GM18505 (cell line): Measurements from ENCODE around the gene ENDOD1.
A peak's percentile ranks its signal among the peaks of the same experiment; 100 is the strongest.

Experiments
- ATAC-seq: cut with Tn5 transposase; IDR thresholded peaks from one replicate; pipeline ENCODE4 v1.9.1; 2021; ENCODE audit not compliant: unreplicated experiment
- POLR2A ChIP-seq: IDR thresholded peaks from 4 replicates; pipeline ENCODE4 v1.6.1; 2011; ENCODE audit warnings: borderline replicate concordance; ENCODE audit not compliant: insufficient read depth, insufficient read length; ENCODE audit errors: extremely low read depth

ENDOD1 gene

GRCh38 chr11:95067039-95067840 is 22.4 kb upstream of the ENDOD1 start:
- peak; percentile 77 for TF ChIP-seq POLR2A
- peak; percentile 74 for ATAC-seq

DNA sequence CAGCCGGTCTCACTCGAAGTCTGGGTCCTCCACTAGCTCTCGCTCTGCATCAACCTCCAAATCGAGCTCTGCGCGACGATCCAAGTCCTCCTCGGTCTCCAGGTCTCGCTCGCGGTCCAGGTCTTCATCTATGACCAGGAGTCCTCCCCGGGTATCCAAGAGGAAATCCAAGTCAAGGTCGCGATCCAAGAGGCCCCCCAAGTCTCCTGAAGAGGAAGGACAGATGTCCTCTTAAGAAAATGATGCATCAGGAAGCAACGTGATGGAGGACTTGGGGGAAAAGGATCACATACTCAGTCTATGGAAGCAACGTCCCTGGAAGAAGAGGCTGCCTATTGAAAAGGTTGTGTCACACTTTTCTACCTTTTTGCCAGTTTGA is 21.8 kb upstream of the ENDOD1 start:
- TF ChIP-seq POLR2A = no peak
- ATAC-seq = no peak

DNA sequence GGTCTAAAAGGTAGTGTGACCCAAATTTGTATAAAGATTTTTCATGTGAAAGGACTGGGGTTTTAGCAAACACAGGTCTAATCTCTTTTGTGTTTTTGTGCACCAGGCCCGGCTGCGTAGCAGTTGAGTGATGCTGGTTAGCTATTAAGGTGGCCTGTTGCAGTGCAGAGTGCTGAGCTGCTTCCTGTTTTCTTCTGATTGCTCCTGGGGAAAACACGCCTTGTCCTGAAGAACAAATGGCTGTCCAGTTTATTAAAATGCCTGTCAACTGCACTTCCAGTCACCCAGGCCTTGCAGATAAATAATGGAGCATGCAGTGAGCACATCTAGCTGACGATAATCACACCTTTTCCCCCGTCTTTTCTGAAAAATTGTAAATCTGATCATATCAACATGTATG is 21.1 kb upstream of the ENDOD1 start:
- ATAC-seq = peak; percentile 63
- TF ChIP-seq POLR2A = peak; percentile 80

GRCh38 chr11:95070471-95070870 is 19.2 kb upstream of the ENDOD1 start:
- no peak for TF ChIP-seq POLR2A
- no peak for ATAC-seq

DNA sequence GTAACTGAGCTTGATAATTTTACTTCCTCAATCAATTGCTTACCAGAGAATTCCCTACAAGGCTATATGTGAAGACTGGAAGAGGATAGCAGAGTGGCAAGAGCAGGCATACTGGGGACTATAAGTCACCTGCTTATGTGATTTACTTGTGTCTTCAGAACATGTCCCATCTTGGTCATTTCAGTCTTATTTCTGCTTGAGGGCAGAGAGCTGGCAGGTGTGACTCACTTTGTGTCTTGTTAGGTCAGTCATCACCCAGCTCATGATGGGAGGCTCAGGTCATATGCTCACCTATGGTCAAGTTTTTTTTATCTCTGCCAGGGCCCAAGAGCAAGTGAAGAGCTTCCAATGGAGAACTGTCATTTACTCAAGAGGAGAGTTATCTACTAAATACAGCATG is 16.7 kb upstream of the ENDOD1 start:
- ATAC-seq = no peak
- TF ChIP-seq POLR2A = no peak

GRCh38 chr11:95074792-95075563 is 14.7 kb upstream of the ENDOD1 start:
- no peak for TF ChIP-seq POLR2A
- no peak for ATAC-seq

- no peak for ATAC-seq
- no peak for TF ChIP-seq POLR2A
Observed at GRCh38 chr11:95076416-95076815, 13.2 kb upstream of the ENDOD1 start.

GRCh38 chr11:95076981-95077380 is 12.7 kb upstream of the ENDOD1 start:
- no peak for TF ChIP-seq POLR2A
- no peak for ATAC-seq

DNA sequence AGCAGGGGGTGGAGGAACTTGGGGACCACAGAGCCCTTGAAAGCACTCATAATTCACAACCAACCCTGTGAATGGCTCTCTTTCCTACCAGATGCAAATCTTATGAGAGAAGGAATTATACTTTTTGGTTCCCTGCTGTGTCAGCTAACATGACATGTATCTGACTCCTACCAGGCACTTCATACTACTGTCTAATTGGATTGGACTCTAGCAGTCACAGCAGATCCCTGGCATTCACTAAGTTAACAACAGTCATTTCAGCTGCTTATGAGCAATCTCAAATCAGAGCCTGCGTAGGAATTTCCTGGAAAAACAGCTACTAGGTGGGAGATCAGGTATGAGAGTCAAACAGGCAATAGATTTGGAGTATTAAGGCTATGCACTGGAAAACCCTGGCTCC is 11.1 kb upstream of the ENDOD1 start:
- TF ChIP-seq POLR2A = no peak
- ATAC-seq = no peak

- ATAC-seq = no peak
- TF ChIP-seq POLR2A = no peak
Observed at GRCh38 chr11:95081010-95081409, 8.6 kb upstream of the ENDOD1 start.

- no peak for ATAC-seq
- no peak for TF ChIP-seq POLR2A
Observed at GRCh38 chr11:95081412-95081811, 8.2 kb upstream of the ENDOD1 start.

DNA sequence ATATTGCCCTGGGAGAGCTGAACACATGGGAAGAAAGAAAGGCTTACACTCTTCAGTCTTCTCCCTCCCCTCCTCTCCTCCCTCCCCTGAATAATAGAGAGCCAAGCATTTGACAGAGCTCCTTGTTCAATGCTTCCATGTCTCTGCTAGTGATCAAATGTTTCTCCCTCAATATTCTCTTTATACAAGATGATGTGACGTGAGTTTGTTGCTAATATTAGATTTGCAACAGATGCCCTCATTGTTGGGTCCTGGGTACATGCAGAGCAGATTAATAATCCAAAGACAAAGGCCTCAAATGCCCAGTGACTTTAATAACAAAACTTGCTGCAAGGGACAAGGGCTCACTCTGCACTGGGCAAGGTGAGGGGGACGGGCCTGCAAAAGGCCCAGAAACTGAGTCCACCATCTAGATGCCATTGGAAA is 7.1 kb upstream of the ENDOD1 start:
- no peak for ATAC-seq
- no peak for TF ChIP-seq POLR2A

GRCh38 chr11:95084509-95084908 is 5.1 kb upstream of the ENDOD1 start:
- no peak for TF ChIP-seq POLR2A
- ATAC-seq = peak; percentile 46
